Sigmoid colon (tissue), 7 donors: Measurements from ENCODE around the gene XCL1. TPM values are rescaled to one million over a fixed set of nuclear protein-coding genes. Genes with fewer than 3 reads are reported as not detected.
A peak's percentile ranks its signal among the peaks of the same experiment; 100 is the strongest.

Experiments
- DNase-seq: peaks from one replicate; pipeline ENCODE4 v3.0.0-alpha.2; 2019
- H3K27ac ChIP-seq, 4 donors: fragments of 200-600 bp; sonication (generic); one replicate each; pipeline ENCODE4 v1.5.1; 2016 to 2019; ENCODE audit warnings: mild to moderate bottlenecking in 1 of 4
- H3K27me3 ChIP-seq, 3 donors: fragments of 200-600 bp; sonication (generic); one replicate each; pipeline ENCODE4 v1.5.1; 2019; ENCODE audit warnings: mild to moderate bottlenecking in 1 of 3
- H3K36me3 ChIP-seq, 4 donors: fragments of 200-600 bp; sonication (generic); one replicate each; pipeline ENCODE4 v1.5.1; 2016 to 2019
- H3K4me1 ChIP-seq, 4 donors: fragments of 200-600 bp; sonication (generic); one replicate each; pipeline ENCODE4 v1.5.1; 2017 to 2019
- H3K4me3 ChIP-seq, 4 donors: fragments of 200-600 bp; sonication (generic); one replicate each; pipeline ENCODE4 v1.5.1; 2017 to 2019; ENCODE audit warnings: mild to moderate bottlenecking in 2 of 4, moderate library complexity in 1 of 4
- H3K9me3 ChIP-seq, 4 donors: fragments of 200-600 bp in 3 of 4; sonication (generic) in 3 of 4; one replicate each; pipeline versions ENCODE4 v1.5.1 to v1.6.1; 2013 to 2019
- EP300 ChIP-seq, 4 donors: sonication (generic); formaldehyde crosslinking; IDR thresholded peaks; one replicate each; pipeline ENCODE4 v1.6.1; 2017; ENCODE audit warnings: antibody characterized with exemption in 4 of 4
- POLR2A ChIP-seq, 2 donors: fragments of 450-650 bp; IDR thresholded peaks; one replicate each; pipeline ENCODE4 v1.6.1; 2016; ENCODE audit warnings: antibody characterized with exemption in 2 of 2, mild to moderate bottlenecking in 2 of 2, moderate library complexity in 2 of 2
- POLR2AphosphoS5 ChIP-seq, 4 donors: sonication (generic); formaldehyde crosslinking; IDR thresholded peaks; one replicate each; pipeline ENCODE4 v1.6.1; 2017; ENCODE audit warnings: antibody characterized with exemption in 4 of 4
- WGBS, 2 donors: extraction: QIAGEN DNeasy Blood & Tissue Kit; methylation state at CpG; one replicate each; pipeline ENCODE4 v1.1.7; 2013; 5-methylcytosine and 5-hydroxymethylcytosine counted together
- intact Hi-C: fragments of 100-400 bp; cut with DNase I; formaldehyde crosslinking; loops from one replicate; pipeline ENCODE4 v1.15.1; 2023
- polyA plus RNA-seq, 3 donors: library from polyadenylated mRNA; stranded (reverse); fragments of 200-250 nt; gene quantifications; one replicate each; pipeline ENCODE4 v1.2.3, GENCODE V29; 2013
- total RNA-seq, 4 donors: library from RNA; depleted of rRNA; stranded (reverse); fragments of >200 nt; gene quantifications; one replicate each; pipeline ENCODE4 v1.1.0, GENCODE V29; 2016
- TF ChIP-seq, protein P1 (sequence below), 4 experiments: fragments of 450-650 bp in 3 of 4; fragments of 200-600 bp in 1 of 4; IDR thresholded peaks; one replicate each; pipeline ENCODE4 v1.5.1; 2016 to 2019; ENCODE audit warnings: antibody characterized with exemption in 4 of 4, mild to moderate bottlenecking in 3 of 4, moderate library complexity in 2 of 4
- donor health status: healthy with polysubstance abuse.
- donor health status: Bipolar disorder and iron deficiency.
- donor health status: healthy.

The XCL1 gene
- total and polyA plus RNA-seq, 7 donors, result 0.33 to 0.83 (median 0.50) TPM; not detected in 4

DNA sequence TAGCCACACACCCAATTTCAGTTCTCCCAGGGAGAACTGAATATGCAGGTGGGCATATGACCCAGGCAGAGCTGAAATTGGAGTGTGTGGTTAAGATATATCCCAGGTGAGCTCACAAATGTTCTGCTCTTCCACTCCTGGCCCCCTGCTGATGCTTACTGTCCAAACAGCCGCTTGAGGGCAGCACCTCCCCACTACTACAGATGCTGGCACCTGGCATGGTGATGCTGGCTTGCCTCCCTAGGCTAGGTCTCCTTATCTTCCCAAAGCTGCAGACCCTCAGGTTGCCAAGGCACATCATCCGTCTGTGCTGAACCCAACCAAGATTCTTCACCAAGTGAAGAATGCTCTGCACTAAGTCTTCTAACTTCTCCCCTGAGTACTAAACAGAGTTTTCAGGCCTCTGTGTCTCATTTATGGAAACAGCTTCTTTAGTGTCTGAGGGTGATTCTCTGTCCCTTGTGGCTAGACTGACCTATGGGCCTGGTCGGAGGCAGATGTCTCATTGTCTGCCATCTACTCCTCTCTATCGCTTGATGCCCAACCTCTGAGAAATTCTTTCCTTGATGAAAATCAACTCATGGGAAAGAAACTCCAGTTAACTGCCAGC is 27.2 kb downstream of the XCL1 start:
- peak; percentile 88 for DNase-seq
- H3K27ac ChIP-seq, result peak overlapping the region in 1 of 4 donors; percentile 14
- no peaks in the 10 kb centered on the region for H3K27me3 ChIP-seq
- no peak overlapping the region for H3K4me3 ChIP-seq
- H3K36me3 ChIP-seq, result no peaks in the 10 kb centered on the region
- TF ChIP-seq POLR2AphosphoS5 (IDR thresholded peaks at IDR 0.05), result peak in 2 of 4 donors; percentile 7 to 39
- no peak for TF ChIP-seq EP300 (IDR thresholded peaks at IDR 0.05)
- TF ChIP-seq, protein P1, sequence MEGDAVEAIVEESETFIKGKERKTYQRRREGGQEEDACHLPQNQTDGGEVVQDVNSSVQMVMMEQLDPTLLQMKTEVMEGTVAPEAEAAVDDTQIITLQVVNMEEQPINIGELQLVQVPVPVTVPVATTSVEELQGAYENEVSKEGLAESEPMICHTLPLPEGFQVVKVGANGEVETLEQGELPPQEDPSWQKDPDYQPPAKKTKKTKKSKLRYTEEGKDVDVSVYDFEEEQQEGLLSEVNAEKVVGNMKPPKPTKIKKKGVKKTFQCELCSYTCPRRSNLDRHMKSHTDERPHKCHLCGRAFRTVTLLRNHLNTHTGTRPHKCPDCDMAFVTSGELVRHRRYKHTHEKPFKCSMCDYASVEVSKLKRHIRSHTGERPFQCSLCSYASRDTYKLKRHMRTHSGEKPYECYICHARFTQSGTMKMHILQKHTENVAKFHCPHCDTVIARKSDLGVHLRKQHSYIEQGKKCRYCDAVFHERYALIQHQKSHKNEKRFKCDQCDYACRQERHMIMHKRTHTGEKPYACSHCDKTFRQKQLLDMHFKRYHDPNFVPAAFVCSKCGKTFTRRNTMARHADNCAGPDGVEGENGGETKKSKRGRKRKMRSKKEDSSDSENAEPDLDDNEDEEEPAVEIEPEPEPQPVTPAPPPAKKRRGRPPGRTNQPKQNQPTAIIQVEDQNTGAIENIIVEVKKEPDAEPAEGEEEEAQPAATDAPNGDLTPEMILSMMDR (IDR thresholded peaks at IDR 0.05), result peak; percentile 72 to 85 (median 79)
- H3K9me3 ChIP-seq, result no peaks in the 10 kb centered on the region
- peaks cover 0 to 45% (median 15%) of the 10 kb centered on the region in 4 donors for H3K4me1 ChIP-seq
- intact Hi-C loops, result loop anchor here (1.0 to 10.0 kb wide), 5 partner anchors 181 to 941 kb away; partner anchors contain the start of gene ATP1B1
- WGBS, 2 donors, result 32 to 43% methylated on average over 4 of the region's 4 CpGs

DNA sequence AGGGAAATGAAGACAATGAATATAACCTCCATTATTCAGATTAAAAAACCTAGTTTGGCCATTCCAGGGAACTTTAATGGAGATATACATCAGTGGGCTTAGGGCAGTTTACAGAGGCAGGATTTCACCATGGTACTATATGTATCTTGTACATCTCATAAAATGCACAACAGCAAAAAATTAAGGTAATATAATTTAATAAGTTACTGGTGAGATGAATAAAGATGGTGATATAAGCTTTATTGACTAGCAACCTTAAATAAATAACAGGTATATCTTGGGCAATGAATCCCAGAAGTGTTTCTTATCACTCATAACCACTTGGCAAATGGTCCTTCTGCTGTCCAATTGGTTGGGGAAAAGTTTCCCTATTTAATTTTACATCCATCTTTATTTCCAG is 29.0 kb downstream of the XCL1 start:
- TF ChIP-seq POLR2A (IDR thresholded peaks at IDR 0.05), result no peak
- TF ChIP-seq, protein P1 (IDR thresholded peaks at IDR 0.05), result no peak
- Histone ChIP-seq H3K36me3 (no peaks in the 10 kb centered on the region), H3K27ac (peak overlapping the region in 3 of 4 donors; percentile 7 to 18 (median 12)), H3K9me3 (no peaks in the 10 kb centered on the region), H3K27me3 (no peaks in the 10 kb centered on the region), H3K4me3 (no peak overlapping the region), H3K4me1 (peaks cover 0 to 62% (median 30%) of the 10 kb centered on the region in 4 donors)
- no peak for DNase-seq
- intact Hi-C loops, result loop anchor here (10.0 kb wide), 3 partner anchors 179 to 939 kb away; no protein-coding TSS in a partner anchor

DNA sequence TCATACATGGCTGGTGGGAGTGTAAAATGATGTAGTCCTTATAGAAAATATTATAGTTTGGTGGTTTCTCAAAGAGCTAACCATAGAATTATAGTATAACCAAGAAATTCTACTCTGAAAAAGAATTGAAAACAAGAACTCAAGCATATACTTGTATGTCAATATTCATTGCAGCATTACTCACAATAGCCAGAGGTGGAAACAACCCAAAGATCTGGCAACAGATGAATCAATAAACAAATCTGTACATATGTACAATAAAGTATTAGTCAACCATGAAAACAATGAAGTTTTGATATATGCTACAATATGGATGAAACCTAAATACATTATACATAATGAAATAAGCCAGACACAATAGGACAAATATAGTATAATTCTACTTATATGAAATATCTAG is 29.7 kb downstream of the XCL1 start:
- Histone ChIP-seq H3K36me3 (no peaks in the 10 kb centered on the region), H3K9me3 (no peaks in the 10 kb centered on the region), H3K4me3 (no peak overlapping the region), H3K27ac (no peak overlapping the region), H3K27me3 (no peaks in the 10 kb centered on the region), H3K4me1 (peaks cover 0 to 62% (median 31%) of the 10 kb centered on the region in 4 donors)
- DNase-seq, result no peak
- intact Hi-C loops, result loop anchor here (10.0 kb wide), 3 partner anchors 179 to 939 kb away; no protein-coding TSS in a partner anchor
- TF ChIP-seq POLR2AphosphoS5 (IDR thresholded peaks at IDR 0.05) (no peak), EP300 (IDR thresholded peaks at IDR 0.05) (no peak), POLR2A (IDR thresholded peaks at IDR 0.05) (no peak)
- TF ChIP-seq, protein P1 (IDR thresholded peaks at IDR 0.05), result no peak

DNA sequence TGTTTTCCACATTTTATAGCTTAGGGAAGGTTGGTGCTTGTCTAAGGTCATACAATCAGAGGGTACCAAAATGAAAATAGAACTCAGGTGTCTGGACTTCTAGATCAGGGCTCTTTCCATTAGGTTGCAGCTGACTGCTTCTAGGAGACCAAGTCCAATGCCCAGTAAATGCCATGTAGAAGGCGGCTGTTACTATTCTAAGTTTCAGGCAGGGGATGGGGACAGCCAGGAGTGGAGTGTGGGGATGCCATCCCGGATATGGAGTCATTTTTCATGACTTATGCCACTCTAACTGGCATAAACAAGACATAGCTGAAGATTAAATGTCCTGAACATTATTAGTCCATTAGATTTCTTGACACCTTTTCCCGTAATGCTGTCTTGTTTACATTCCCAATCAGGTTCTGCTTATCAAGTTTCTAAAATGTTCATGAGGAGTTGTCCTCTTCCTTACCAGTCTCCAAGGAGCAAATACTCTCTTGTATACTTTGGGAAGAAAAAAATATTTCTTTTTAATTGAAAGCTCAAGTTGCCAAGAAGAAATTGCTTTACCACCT is 31.5 kb downstream of the XCL1 start:
- Histone ChIP-seq H3K27ac (peak overlapping the region in 1 of 4 donors; percentile 57), H3K4me3 (no peak overlapping the region), H3K27me3 (no peaks in the 10 kb centered on the region), H3K4me1 (peaks cover 0 to 62% (median 32%) of the 10 kb centered on the region in 4 donors), H3K36me3 (no peaks in the 10 kb centered on the region), H3K9me3 (no peaks in the 10 kb centered on the region)
- DNase-seq, result no peak
- WGBS, 2 donors, result 89 to 94% methylated on average over 3 of the region's 3 CpGs
- TF ChIP-seq, protein P1 (IDR thresholded peaks at IDR 0.05), result no peak
- intact Hi-C loops, result loop anchor here (10.0 kb wide), 3 partner anchors 177 to 937 kb away; no protein-coding TSS in a partner anchor
